Measurements from ENCODE around the gene CASP7. TPM values are rescaled to one million over a fixed set of nuclear protein-coding genes. Genes with fewer than 3 reads are reported as not detected.

Gene CASP7
- total and polyA plus RNA-seq, 12 donors: 7.1 to 25.1 (median 17.2) TPM

- Histone ChIP-seq H3K27me3 (no peaks in the 10 kb centered on the region), H3K9me3 (replicated peaks in 1 of 3) (peaks cover 0 to 8% (median 2%) of the 10 kb centered on the region in 3 donors), H3K4me3 (no peak overlapping the region), H3K36me3 (replicated peaks in 1 of 2) (no peaks in the 10 kb centered on the region), H3K4me1 (replicated peaks in 1 of 2) (peaks cover 0 to 13% of the 10 kb centered on the region in 2 donors), H3K27ac (peak overlapping the region in 1 of 5 donors; percentile 91)
- TF ChIP-seq CTCF (IDR thresholded peaks at IDR 0.05) (no peak), POLR2A (IDR thresholded peaks at IDR 0.05) (no peak)
- WGBS, 4 donors: 76 to 87% (median 80%) methylated on average over 5 of the region's 5 CpGs
- no peak for DNase-seq
- intact Hi-C loops (cut with DNase I): no loop called here
Measured at GRCh38 chr10:113681533-113682470, 2.1 kb downstream of the CASP7 start.

DNA sequence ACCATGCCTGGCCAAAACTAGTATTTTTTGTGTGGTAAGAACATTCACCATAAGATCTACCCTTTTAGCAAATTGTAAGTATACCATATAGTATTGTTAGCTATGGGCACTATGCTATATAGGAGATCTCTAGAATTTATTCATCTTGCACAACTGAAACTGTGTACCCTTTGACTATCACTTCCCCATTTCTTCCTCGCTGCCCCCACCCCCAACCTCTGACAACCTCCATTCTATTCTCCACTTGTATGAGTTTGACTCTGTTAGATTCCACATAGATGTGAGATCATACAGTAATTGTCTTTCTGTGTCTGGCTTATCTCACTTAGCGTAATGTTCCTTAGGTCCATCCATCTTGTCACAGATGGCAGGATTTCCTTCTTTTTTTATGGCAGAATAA is 3.6 kb downstream of the CASP7 start:
- TF ChIP-seq POLR2A (IDR thresholded peaks at IDR 0.05) (no peak), CTCF (IDR thresholded peaks at IDR 0.05) (no peak)
- DNase-seq: no peak
- 80 to 96% (median 84%) methylated on average over 2 of the region's 2 CpGs for WGBS, 4 donors
- H3K27me3 ChIP-seq: no peaks in the 10 kb centered on the region
- H3K36me3 ChIP-seq (replicated peaks in 1 of 2): no peaks in the 10 kb centered on the region
- peaks cover 0 to 11% (median 11%) of the 10 kb centered on the region in 3 donors for H3K9me3 ChIP-seq (replicated peaks in 1 of 3)
- H3K27ac ChIP-seq: no peak overlapping the region
- intact Hi-C loops (cut with DNase I): no loop called here
- peaks cover 0 to 13% of the 10 kb centered on the region in 2 donors for H3K4me1 ChIP-seq (replicated peaks in 1 of 2)
- H3K4me3 ChIP-seq: no peak overlapping the region

GRCh38 chr10:113686028-113686427 is 6.3 kb downstream of the CASP7 start:
- H3K27ac ChIP-seq: no peak overlapping the region
- no peak for TF ChIP-seq POLR2A (IDR thresholded peaks at IDR 0.05)
- no peak for TF ChIP-seq CTCF (IDR thresholded peaks at IDR 0.05)
- intact Hi-C loops (cut with DNase I): no loop called here
- peaks cover 0 to 11% (median 11%) of the 10 kb centered on the region in 3 donors for H3K9me3 ChIP-seq (replicated peaks in 1 of 3)
- 95 to 99% (median 96%) methylated on average over 3 of the region's 3 CpGs for WGBS, 4 donors
- no peaks in the 10 kb centered on the region for H3K27me3 ChIP-seq
- no peaks in the 10 kb centered on the region for H3K36me3 ChIP-seq (replicated peaks in 1 of 2)
- DNase-seq: no peak
- H3K4me1 ChIP-seq (replicated peaks in 1 of 2): peaks cover 0 to 9% of the 10 kb centered on the region in 2 donors
- no peak overlapping the region for H3K4me3 ChIP-seq

GRCh38 chr10:113687037-113687436 is 7.3 kb downstream of the CASP7 start:
- Histone ChIP-seq H3K4me1 (replicated peaks in 1 of 2) (no peaks in the 10 kb centered on the region), H3K27me3 (no peaks in the 10 kb centered on the region), H3K27ac (no peak overlapping the region), H3K4me3 (no peak overlapping the region), H3K9me3 (replicated peaks in 1 of 3) (peaks cover 0 to 11% (median 11%) of the 10 kb centered on the region in 3 donors), H3K36me3 (replicated peaks in 1 of 2) (no peaks in the 10 kb centered on the region)
- no peak for DNase-seq
- intact Hi-C loops (cut with DNase I): no loop called here
- WGBS, 4 donors: 84 to 98% (median 96%) methylated on average over 4 of the region's 4 CpGs
- no peak for TF ChIP-seq POLR2A (IDR thresholded peaks at IDR 0.05)
- no peak for TF ChIP-seq CTCF (IDR thresholded peaks at IDR 0.05)
